Erythroblast (primary cell): ENCODE data around the gene LY6G5C.

Experiments
- GATA1 ChIP-seq: IDR thresholded peaks from 2 replicates; pipeline ENCODE4 v1.6.1; 2011; ENCODE audit warnings: low read depth, mild to moderate bottlenecking, control low read depth, low read length, moderate library complexity
- POLR2A ChIP-seq: IDR thresholded peaks from 2 replicates; pipeline ENCODE4 v1.6.1; 2011; ENCODE audit warnings: mild to moderate bottlenecking, low read length

DNA sequence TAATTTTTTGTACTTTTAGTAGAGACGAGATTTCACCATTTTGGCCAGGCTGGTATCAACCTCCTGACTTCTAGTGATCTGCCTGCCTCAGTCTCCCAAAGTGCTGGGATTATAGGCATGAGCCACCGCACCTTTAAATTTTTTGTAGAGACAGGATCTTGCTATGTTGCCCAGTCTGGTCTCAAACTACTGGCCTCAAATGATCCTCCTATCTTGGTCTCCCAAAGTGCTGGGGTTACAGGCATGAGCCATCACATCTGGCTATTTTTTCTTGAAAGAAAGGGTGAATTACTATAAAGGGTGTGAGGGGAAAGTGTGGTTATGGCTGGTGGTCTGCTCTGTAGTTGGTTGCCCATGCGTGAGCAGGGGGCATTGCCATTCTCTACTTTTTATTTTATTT is 27.4 kb upstream of the LY6G5C start:
- TF ChIP-seq POLR2A (no peak), GATA1 (no peak)
